ENCODE results near the gene CD300C. TPM values are rescaled to one million over a fixed set of nuclear protein-coding genes. Genes with fewer than 3 reads are reported as not detected.

CD300C gene
- total and polyA plus RNA-seq, 2 experiments from 2014 or later: 0.43 to 0.47 TPM

DNA sequence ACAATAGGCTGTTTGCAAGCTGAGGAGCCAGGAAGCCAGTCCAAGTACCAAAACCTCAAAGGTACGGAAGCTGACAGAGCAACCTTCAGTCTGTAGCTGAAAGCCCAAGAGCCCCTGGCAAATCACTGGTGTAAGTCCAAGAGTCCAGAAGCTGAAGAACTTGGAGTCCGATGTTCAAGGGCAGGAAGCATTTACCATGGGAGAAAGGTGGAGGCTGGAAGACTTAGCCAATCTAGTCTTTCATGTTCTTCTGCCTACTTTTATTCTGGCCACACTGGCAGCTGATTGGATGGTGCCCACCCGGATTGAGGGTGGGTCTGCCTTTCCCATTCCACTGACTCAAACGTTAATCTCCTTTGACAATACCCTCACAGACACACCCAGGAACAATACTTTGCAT lies 30.0 kb downstream of the CD300C start:
- Histone ChIP-seq H3K9me2 (replicated peaks; ENCODE audit: insufficient read depth) (no peaks in the 10 kb centered on the region), H3K79me2 (no peaks in the 10 kb centered on the region), H2AFZ (no peak overlapping the region), H3K27ac (no peak overlapping the region), H3K4me1 (ENCODE audit: insufficient read depth) (no peaks in the 10 kb centered on the region), H4K20me1 (ENCODE audit: insufficient read depth, poor library complexity, severe bottlenecking) (no peaks in the 10 kb centered on the region), H3K36me3 (replicated peaks; ENCODE audit: insufficient read depth, low read depth) (no peaks in the 10 kb centered on the region), H3K27me3 (no peaks in the 10 kb centered on the region), H3K9me3 (ENCODE audit: low read depth) (no peaks in the 10 kb centered on the region), H3K4me2 (no peak overlapping the region), H3K4me3 (no peak overlapping the region)
- no peak for TF ChIP-seq EZH2 (IDR thresholded peaks at IDR 0.05; ENCODE audit: borderline replicate concordance)
- no peak for TF ChIP-seq EZH2phosphoT487 (IDR thresholded peaks at IDR 0.05; ENCODE audit: low read depth, severe bottlenecking, unreplicated experiment)
- no peak for TF ChIP-seq CTCF (IDR thresholded peaks at IDR 0.05; ENCODE audit: poor library complexity)
- DNase-seq (ENCODE audit: low spot score): no peak
- 91% methylated on average over 4 of the region's 4 CpGs for WGBS (ENCODE audit: low lambda C conversion rate, missing lambda C conversion rate)

GRCh38 chr17:74514632-74515334 lies 31.1 kb downstream of the CD300C start:
- no peaks in the 10 kb centered on the region for H3K9me3 ChIP-seq (ENCODE audit: low read depth)
- no peak overlapping the region for H3K4me3 ChIP-seq
- H3K9me2 ChIP-seq (replicated peaks; ENCODE audit: insufficient read depth): no peaks in the 10 kb centered on the region
- no peaks in the 10 kb centered on the region for H3K36me3 ChIP-seq (replicated peaks; ENCODE audit: insufficient read depth, low read depth)
- H3K27ac ChIP-seq: no peak overlapping the region
- TF ChIP-seq CTCF (IDR thresholded peaks at IDR 0.05; ENCODE audit: poor library complexity) (no peak), EZH2 (IDR thresholded peaks at IDR 0.05; ENCODE audit: borderline replicate concordance) (no peak), EZH2phosphoT487 (IDR thresholded peaks at IDR 0.05; ENCODE audit: low read depth, severe bottlenecking, unreplicated experiment) (no peak)
- H3K4me1 ChIP-seq (ENCODE audit: insufficient read depth): no peaks in the 10 kb centered on the region
- no peak overlapping the region for H3K4me2 ChIP-seq
- H4K20me1 ChIP-seq (ENCODE audit: insufficient read depth, poor library complexity, severe bottlenecking): no peaks in the 10 kb centered on the region
- no peaks in the 10 kb centered on the region for H3K27me3 ChIP-seq
- WGBS (ENCODE audit: low lambda C conversion rate, missing lambda C conversion rate): 94% methylated on average over 10 of the region's 10 CpGs
- DNase-seq (ENCODE audit: low spot score): no peak
- H3K79me2 ChIP-seq: no peaks in the 10 kb centered on the region
- H2AFZ ChIP-seq: no peak overlapping the region

GRCh38 chr17:74513987-74514631 lies 31.8 kb downstream of the CD300C start:
- Histone ChIP-seq H3K4me3 (no peak overlapping the region), H3K27me3 (no peaks in the 10 kb centered on the region), H3K27ac (no peak overlapping the region), H4K20me1 (ENCODE audit: insufficient read depth, poor library complexity, severe bottlenecking) (no peaks in the 10 kb centered on the region), H3K9me2 (replicated peaks; ENCODE audit: insufficient read depth) (no peaks in the 10 kb centered on the region), H3K4me1 (ENCODE audit: insufficient read depth) (no peaks in the 10 kb centered on the region), H3K4me2 (no peak overlapping the region), H3K36me3 (replicated peaks; ENCODE audit: insufficient read depth, low read depth) (no peaks in the 10 kb centered on the region), H3K79me2 (no peaks in the 10 kb centered on the region), H3K9me3 (ENCODE audit: low read depth) (no peaks in the 10 kb centered on the region), H2AFZ (no peak overlapping the region)
- TF ChIP-seq EZH2 (IDR thresholded peaks at IDR 0.05; ENCODE audit: borderline replicate concordance): no peak
- TF ChIP-seq CTCF (IDR thresholded peaks at IDR 0.05; ENCODE audit: poor library complexity): no peak
- 97% methylated on average over 3 of the region's 3 CpGs for WGBS (ENCODE audit: low lambda C conversion rate, missing lambda C conversion rate)
- DNase-seq (ENCODE audit: low spot score): peak; percentile 29

Data from hepatocyte (in vitro differentiated cells).